IPS DF 4.7 (cell line): ENCODE results near the gene MYO1D.

Source experiments
- DNase-seq: peaks from one replicate; pipeline ENCODE4 v3.0.0-alpha.2; 2013; ENCODE audit warnings: low spot score; ENCODE audit errors: extremely low read depth

Gene MYO1D

GRCh38 chr17:32514606-32515005, 362.3 kb downstream of the MYO1D start:
- no peak for DNase-seq

GRCh38 chr17:32513579-32513978, 363.3 kb downstream of the MYO1D start:
- no peak for DNase-seq

- DNase-seq, result no peak
Observed at GRCh38 chr17:32512328-32512727, 364.6 kb downstream of the MYO1D start.

GRCh38 chr17:32510466-32510865, 366.5 kb downstream of the MYO1D start:
- DNase-seq, result no peak

GRCh38 chr17:32508926-32509325, 368.0 kb downstream of the MYO1D start:
- DNase-seq, result no peak

GRCh38 chr17:32504166-32504990, 372.5 kb downstream of the MYO1D start:
- no peak for DNase-seq

- DNase-seq, result no peak
Observed at GRCh38 chr17:32503251-32504165, 373.4 kb downstream of the MYO1D start.

- no peak for DNase-seq
Observed at GRCh38 chr17:32502710-32503109, 374.2 kb downstream of the MYO1D start.

GRCh38 chr17:32502013-32502412, 374.9 kb downstream of the MYO1D start:
- no peak for DNase-seq

- DNase-seq, result no peak
Observed at GRCh38 chr17:32498391-32498790, 378.5 kb downstream of the MYO1D start.

GRCh38 chr17:32497431-32498205, 379.3 kb downstream of the MYO1D start:
- no peak for DNase-seq

GRCh38 chr17:32496395-32497073, 380.4 kb downstream of the MYO1D start:
- no peak for DNase-seq

- DNase-seq, result no peak
Observed at GRCh38 chr17:32495359-32496231, 381.3 kb downstream of the MYO1D start.

GRCh38 chr17:32494621-32495358, 382.1 kb downstream of the MYO1D start:
- DNase-seq, result no peak

- DNase-seq, result no peak
Observed at GRCh38 chr17:32493976-32494513, 382.9 kb downstream of the MYO1D start.

GRCh38 chr17:32493571-32493970, 383.4 kb downstream of the MYO1D start:
- no peak for DNase-seq

- no peak for DNase-seq
Observed at GRCh38 chr17:32492648-32493289, 384.2 kb downstream of the MYO1D start.

GRCh38 chr17:32492264-32492589, 384.7 kb downstream of the MYO1D start:
- no peak for DNase-seq
